NCI-H1436 (cell line): ENCODE results near the gene FBXO8.

Source experiments
- DNase-seq: peaks from one replicate; lab custom pipeline; 2025; lab: John Stamatoyannopoulos, UW

FBXO8 gene

DNA sequence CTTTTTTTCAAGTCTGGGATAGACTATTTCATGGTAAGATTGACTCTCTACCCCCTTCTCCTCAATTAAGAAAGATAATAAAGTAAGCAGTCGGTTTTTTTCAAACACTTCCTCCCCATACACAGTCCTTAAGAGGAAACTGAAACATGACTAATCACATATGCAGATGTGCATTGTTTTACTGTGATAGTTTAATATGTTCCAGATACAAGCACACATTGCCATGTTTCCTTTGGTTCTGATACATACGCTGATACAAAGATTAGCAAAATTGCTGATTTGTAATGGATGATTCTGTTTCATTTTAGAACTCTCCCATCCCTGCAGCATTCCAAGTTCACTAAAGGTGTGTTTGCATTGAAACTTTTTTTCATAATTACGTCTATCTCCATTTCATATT, 76.1 kb downstream of the FBXO8 start:
- no peak for DNase-seq

DNA sequence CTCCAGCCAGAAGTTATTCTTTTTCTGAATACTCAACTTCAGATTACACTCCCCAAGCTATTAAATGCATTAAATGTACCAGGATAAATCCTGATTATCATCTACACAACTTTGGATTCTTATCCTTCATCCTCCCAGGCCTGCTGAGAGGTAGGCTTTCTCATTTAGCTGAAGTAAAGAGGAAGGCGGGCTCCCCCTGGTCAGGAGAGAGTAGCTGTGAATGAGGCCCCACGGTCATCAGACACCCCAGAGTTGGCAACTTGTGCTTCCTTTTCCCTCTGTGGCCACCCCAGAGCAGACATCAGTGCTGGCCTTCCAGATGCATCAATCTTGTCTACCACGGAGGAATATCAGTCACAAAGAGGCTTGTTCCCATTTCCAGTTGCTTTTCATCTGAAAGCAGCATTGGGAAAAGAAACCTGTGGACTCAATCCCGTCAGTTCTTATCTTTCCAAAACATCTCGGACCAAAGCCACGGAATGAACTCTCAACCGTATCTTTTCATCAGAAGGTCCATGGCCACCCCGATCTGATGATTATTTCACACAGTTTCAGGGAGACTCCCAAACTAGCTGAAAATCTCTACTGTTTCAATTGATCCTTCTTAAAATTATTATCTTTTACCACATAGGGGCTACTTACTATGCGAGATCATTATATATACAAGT, 79.2 kb downstream of the FBXO8 start:
- DNase-seq = no peak

DNA sequence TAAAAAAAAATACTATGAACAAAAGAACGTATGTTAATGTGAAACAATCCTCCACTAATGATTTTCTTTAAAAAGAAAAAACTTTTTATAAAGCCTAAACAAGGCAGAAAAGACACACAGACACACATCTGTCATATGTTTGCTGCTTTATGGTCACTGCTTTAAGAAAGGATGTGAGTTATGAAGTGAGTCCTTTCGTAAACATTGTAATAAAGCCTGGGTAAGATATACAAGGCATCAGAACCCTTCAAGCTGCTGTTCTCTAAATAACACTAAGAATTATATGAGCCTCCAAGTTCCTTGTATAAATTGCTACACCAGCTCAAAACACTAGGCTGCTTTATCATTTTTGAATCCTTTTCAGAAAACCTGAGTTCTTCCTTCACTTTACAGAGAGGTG, 81.6 kb downstream of the FBXO8 start:
- no peak for DNase-seq

DNA sequence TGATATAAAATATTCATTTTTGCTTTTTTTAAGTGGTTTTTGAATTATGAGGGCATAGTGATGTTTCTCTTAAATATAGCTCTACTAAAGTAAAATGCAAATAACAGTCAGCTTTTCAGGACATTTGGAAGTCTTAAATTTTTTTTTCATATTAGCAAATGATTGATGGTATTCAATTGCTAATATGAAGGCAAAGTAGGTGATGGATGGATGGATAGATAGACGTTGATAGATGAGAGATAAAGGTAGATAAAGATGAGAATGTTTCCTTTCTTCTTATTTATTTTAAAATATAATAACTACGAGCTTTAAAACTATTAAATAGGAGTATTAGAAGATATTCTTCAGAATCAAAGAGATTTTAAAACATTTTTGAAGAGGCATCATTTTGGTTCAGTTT, 83.7 kb downstream of the FBXO8 start:
- DNase-seq = no peak

DNA sequence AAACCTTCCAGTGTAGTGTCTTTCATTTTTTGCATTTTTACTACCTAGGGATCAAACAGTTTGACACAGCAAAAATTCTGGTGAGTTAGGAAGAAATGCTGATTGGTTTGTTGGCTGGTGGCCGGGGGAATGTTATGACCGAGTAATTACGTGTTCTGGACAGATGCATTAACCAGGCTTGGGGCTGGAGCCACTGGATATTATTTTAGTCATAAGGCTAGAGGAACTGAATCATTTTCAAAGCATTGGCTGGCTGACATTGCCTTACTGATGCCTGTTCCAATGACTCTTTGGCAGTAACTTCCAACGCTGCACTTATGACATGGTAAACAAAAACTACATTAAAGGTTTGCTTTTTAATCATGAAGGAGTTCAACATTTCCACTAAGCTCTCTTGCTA, 84.6 kb downstream of the FBXO8 start:
- no peak for DNase-seq

DNA sequence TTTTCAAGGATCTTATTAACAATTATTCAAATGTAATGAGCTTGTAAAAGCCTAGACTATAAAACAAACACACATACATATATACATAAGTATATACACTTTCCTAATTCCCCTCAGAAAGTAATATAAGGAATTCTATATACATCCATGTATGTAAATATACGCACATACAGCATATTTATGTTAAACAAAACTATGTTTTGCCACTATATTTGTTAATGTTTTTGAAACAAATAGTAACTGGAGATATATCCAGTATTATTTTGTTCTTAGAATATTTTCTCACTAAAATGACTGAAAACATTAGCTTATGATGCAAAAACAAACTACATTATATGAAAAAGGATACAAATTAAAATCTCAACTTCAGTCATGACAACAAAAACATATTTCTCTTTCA, 85.1 kb downstream of the FBXO8 start:
- no peak for DNase-seq

DNA sequence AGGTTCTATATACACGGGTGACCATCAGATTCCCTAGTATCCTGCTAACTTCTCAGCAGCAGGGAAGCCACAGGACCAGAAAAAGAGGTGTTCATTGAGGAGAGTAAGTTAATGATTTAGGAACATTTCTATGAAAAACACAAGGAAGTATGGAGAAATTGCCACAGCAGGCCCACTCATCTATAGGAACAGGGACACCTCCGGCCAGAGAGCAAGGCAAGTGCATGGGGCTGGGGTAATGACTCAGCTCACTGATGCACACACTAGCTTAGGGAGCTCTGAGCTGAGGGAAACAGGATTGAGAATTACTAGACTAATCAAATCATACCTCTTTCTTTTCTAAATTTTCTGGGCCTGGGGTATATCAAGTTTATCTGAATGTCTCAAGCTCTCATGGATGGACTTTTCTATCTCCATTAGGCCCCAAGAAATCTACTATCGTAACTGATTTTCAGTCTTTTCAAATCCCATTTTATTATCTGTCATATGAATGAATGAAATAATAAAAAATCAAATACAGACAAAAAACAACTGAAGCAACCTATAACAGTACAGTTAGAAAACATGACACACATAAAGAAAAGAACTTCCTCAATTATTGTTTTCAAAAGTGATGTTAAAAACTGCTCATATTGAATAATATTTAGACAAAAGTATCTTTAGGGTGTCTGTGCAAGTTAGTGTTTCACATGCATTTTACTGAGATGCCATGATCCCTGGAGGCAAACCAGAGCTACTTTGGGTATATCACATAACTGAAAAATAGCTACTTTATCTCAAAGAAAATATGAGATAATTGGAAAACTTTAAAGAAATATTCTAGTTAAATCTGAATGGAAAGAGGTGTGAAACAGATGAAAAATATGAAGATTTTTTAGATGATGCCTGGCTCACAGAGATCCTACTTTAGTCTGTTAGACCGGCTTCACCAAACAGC, 89.8 kb downstream of the FBXO8 start:
- DNase-seq = no peak

DNA sequence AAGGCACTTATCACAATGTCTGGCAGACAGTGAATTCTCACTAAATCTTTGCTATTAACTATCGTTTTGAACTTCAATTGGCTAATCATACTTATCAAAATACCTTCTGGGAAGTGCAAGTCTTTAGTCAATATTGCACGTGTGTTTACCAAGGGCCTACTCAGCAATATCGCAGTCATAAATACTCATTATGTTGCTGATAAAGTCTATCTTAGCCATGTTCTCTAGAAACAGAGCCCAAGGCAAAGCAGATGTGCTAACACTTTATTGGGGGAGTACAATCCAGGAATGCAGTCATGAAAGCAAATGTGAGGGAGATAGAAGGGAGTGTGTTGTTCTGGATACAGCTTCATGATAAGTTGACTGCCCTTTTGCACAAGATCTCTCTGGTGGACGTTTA, 90.5 kb downstream of the FBXO8 start:
- no peak for DNase-seq

DNA sequence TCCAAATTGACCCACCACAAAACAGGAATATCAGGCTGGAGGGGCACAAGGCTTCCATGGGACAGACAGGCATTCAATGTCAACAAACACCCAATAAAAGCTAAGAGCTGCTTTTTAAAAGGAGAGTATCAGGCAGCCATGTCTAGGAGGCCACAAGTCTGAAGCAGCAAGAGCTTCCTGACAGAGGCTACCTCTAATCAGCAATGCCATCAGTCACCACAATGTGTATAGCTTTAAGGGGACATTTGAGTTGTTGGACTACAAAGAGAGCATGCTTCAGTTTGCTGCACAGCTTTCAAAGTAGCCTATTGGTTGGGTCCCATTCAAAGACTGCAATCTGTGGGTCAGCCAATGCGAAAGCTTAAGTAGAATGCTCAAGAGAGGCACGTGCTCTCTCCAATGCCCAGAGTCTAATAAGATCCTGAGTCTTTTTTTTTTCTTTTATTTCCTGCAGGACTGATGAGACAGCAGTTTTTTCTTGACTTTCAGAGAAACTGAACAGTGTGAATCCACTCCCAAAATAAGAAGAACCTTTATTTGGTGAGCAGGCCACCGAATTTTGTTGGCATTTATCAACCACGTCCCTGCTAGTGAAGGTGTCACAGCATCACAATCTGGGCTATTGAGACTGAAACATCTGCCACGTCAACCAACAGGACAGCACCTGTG, 92.5 kb downstream of the FBXO8 start:
- no peak for DNase-seq

DNA sequence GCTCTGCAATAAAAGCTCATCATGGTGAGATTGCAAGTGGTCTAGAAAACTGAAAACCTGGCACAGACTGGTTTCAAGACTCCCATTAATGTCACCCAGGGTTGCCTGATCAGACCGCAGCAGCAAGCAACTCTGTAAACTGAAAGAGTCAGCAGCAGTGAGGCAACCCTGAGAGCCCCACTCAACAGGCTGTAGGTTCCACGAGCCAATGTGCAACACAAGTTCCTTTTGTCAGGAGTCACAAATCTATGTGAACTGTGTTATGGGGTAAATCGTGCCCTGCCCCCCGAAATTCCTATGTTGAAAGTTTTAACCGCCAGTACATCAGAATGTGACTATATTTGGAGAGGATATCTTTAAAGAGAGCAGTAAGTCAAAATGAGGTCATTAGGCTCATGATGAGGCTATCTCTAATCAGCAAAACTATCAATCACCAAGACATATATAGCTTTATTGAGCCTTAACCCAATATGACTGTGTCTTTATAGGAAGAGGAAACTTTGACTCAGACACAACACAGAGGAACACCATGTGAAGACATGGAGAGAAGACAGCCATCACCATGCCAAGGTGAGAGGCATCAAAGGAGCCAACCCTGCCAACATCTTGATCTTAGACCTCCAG, 94.0 kb downstream of the FBXO8 start:
- DNase-seq = no peak
